Activated T-cell treated with anti-CD3 and anti-CD28 coated beads, Interleukin-2, amount 50 U/mL, for 4 hours (primary cell): ENCODE measurements around the gene BBIP1. TPM values are rescaled to one million over a fixed set of nuclear protein-coding genes. Genes with fewer than 3 reads are reported as not detected.
"Not testable (repeated sequence)": the region's sequence is repeated elsewhere in the genome, so short reads cannot be mapped to it uniquely, and the experiment has no call there.

Experiments
- ATAC-seq, 2 donors: fragments of 200-7000 bp; cut with Tn5 transposase; one replicate each; pipeline ENCODE4 v1.10.0; 2021
- DNase-seq: peaks from one replicate; pipeline ENCODE4 v3.0.0-alpha.2; 2020
- H3K27me3 Mint-ChIP-seq: one replicate; pipeline ENCODE4 v1.8.0; 2021; ENCODE audit warnings: low read depth, mixed read lengths
- H3K36me3 Mint-ChIP-seq: one replicate; pipeline ENCODE4 v1.8.0; 2022; ENCODE audit warnings: mixed read lengths; ENCODE audit not compliant: insufficient read depth
- H3K4me1 Mint-ChIP-seq: one replicate; pipeline ENCODE4 v1.8.0; 2021; ENCODE audit warnings: low read depth, mixed read lengths
- H3K4me3 Mint-ChIP-seq: one replicate; pipeline ENCODE4 v1.8.0; 2021; ENCODE audit warnings: mild to moderate bottlenecking, moderate library complexity, mixed read lengths
- H3K9me3 Mint-ChIP-seq: one replicate; pipeline ENCODE4 v1.8.0; 2021; ENCODE audit warnings: mixed read lengths
- total RNA-seq, 3 donors: library from RNA; stranded (reverse); gene quantifications; one replicate each; pipeline ENCODE4 v1.2.1, GENCODE V29; 2021

BBIP1 gene
- total RNA-seq, 3 donors from 2014 or later, result 23.7 to 25.6 (median 24.7) TPM

DNA sequence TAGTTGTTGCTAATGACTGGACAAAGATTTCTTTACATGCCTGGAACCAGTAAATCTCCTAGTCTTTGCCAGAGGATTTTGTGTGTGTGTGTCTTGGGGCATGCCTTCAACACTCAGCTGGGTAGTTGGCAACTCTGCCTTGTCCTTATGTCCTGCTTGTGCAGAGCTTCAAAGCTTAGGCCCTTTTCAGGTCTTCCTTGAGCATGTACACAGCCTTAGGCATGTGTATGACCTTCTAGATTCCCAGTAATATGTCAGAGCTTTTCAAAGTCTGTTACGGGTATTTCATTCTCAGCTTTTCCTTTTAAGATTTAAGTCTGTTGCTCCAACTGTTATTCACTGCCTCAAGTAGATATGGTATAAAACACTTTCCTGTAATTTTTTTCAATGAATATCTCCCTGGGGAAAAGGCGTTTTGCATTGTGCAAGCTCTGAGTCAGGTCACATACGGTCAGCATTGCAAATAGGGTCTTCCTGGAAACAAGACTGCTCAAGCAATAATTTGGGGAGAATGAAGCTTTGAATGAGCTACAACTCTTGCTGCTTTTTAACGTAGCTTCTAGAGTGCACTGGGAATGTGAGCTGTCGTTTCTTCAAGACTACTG is 25.9 kb upstream of the BBIP1 start:
- ATAC-seq (no peak), DNase-seq (no peak)
- peaks cover 62% of the 10 kb centered on the region for H3K4me1 Mint-ChIP-seq
- no peak overlapping the region for H3K4me3 Mint-ChIP-seq
- H3K27me3 Mint-ChIP-seq, result no peaks in the 10 kb centered on the region
- H3K9me3 Mint-ChIP-seq, result peaks cover 10% of the 10 kb centered on the region
- H3K36me3 Mint-ChIP-seq, result peaks cover 61% of the 10 kb centered on the region

DNA sequence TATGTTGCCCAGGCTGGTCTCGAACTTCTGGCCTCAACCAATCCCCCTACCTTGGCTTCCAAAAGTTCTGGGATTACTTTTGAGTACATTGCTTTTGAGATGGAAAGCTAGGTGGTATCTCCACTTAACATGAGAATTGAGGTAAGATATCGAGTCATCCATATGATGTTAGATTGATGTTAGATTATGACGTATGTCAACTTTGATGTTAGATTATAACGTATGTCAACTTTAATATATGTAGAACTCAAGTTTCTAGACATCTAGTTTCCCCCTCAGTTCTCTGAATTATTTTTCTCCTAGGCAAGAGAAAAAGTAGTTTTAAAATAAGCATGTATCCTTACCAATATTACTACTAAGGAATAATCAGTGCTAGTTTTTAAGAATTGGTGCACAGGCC is 20.4 kb upstream of the BBIP1 start:
- no peak overlapping the region for H3K4me3 Mint-ChIP-seq
- no peak for ATAC-seq
- DNase-seq, result no peak
- peaks cover 10% of the 10 kb centered on the region for H3K9me3 Mint-ChIP-seq
- H3K27me3 Mint-ChIP-seq, result no peaks in the 10 kb centered on the region
- H3K36me3 Mint-ChIP-seq, result peaks cover 33% of the 10 kb centered on the region
- H3K4me1 Mint-ChIP-seq, result peaks cover 46% of the 10 kb centered on the region

DNA sequence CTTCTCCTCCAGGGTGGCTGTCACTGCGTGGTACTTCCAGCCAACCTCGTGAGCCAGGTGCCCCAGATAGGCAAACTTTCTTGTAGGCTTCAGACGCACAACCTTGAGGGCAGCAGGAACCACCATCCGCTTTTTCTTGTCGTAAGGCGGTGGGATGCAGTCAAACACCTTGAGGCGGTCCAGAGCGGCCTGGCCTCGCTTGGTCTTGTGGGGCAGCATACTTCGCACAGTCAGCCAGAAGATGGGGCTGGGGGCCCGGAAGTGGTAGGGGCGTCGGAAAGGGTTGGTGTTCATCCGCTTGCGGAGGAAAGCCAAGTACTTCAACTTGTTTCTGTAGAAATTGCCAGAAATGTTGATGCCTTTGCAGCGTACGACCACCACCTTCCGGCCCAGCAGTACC is 17.8 kb upstream of the BBIP1 start:
- H3K27me3 Mint-ChIP-seq, result no peaks in the 10 kb centered on the region
- DNase-seq, result no peak
- peaks cover 13% of the 10 kb centered on the region for H3K36me3 Mint-ChIP-seq
- H3K4me3 Mint-ChIP-seq, result no peak overlapping the region
- peaks cover 40% of the 10 kb centered on the region for H3K4me1 Mint-ChIP-seq
- ATAC-seq, result no peak
- H3K9me3 Mint-ChIP-seq, result no peaks in the 10 kb centered on the region

DNA sequence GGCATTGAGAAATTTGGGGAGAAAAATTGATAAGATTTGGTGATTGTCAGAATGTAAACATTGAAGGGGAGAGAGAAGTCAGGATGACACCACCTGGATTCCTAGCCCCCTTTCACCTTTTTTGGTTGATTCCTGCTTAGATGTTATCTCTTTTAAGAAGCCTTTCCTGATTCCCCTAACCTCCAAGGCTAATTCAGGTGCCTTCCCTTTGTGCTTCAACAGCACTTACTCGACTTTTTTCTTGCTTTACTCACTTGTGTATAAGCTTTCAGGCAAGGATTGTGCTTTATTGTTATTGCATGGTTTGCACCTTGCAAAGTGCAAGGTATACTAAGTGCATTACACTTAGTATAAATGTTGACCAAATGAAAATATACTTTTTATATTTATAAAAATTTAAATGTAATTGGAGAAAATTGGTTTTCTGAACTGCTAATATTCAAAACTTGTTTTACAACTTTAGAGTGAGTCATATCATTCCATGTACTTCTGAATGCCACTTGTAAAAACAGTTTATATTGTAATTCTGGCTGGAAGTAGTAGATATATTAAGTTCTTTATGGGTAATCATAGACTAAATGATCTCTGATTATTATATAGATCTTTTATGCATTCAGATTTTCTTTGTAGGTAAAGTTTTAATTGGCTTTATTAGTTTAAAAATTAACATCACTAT is 13.7 kb upstream of the BBIP1 start:
- ATAC-seq (no peak), DNase-seq (no peak)
- Mint-ChIP-seq H3K36me3 (peaks cover 2% of the 10 kb centered on the region), H3K27me3 (no peaks in the 10 kb centered on the region), H3K9me3 (no peaks in the 10 kb centered on the region), H3K4me3 (no peak overlapping the region), H3K4me1 (peaks cover 38% of the 10 kb centered on the region)

DNA sequence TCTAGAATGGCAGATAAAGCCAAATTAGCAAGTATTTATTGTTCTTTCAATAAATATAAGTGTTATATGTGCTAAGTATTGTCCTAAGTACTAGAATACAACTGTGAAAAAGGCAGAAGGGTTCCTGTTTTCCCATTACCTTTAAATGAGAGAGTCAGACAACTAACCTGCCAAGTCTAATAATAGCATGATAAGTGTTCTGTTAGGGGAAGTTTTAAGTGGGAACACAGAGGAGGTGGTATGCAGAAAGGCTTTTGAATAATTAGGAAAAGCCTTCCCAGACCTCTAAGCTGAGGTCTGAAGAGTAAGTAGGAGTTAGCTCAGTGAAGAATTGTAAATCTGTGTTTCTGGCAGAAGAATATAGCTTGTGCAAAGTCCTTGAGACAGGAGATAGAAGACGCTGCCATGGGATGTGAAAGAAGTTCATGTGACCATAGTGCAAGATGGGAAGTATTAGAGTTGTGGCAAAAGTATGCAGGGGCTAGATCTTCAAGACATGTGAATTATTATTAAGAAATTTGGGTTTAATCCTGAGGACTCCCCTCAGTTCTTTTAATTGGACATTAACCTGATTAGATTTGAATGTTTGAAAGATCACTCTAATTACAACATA is 12.9 kb upstream of the BBIP1 start:
- H3K27me3 Mint-ChIP-seq, result no peaks in the 10 kb centered on the region
- peaks cover 2% of the 10 kb centered on the region for H3K36me3 Mint-ChIP-seq
- H3K4me1 Mint-ChIP-seq, result peaks cover 41% of the 10 kb centered on the region
- no peaks in the 10 kb centered on the region for H3K9me3 Mint-ChIP-seq
- DNase-seq (no peak), ATAC-seq (no peak)
- no peak overlapping the region for H3K4me3 Mint-ChIP-seq

DNA sequence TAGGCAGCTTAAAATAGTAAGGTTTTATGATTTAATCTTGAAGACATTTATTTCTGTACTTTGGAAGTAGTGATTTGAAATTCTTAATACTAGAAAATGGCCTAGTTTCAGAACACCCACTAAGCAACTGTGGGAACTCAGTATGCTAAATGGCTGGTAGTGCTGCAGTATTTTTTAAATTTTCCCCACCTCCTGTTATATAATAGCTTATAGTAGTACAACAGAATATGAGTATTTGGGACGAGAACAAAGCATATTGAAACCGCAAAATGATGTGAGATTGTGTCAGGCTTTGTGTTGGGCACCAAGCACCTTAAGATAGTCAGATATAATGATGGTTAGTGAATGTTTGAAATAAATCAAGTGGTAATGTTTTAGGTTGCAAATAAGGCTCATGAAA is 8.5 kb upstream of the BBIP1 start:
- Mint-ChIP-seq H3K27me3 (no peaks in the 10 kb centered on the region), H3K4me1 (peaks cover 49% of the 10 kb centered on the region), H3K4me3 (no peak overlapping the region), H3K9me3 (no peaks in the 10 kb centered on the region), H3K36me3 (peaks cover 3% of the 10 kb centered on the region)
- ATAC-seq (peak in 1 of 2 donors; percentile 28), DNase-seq (no peak)

DNA sequence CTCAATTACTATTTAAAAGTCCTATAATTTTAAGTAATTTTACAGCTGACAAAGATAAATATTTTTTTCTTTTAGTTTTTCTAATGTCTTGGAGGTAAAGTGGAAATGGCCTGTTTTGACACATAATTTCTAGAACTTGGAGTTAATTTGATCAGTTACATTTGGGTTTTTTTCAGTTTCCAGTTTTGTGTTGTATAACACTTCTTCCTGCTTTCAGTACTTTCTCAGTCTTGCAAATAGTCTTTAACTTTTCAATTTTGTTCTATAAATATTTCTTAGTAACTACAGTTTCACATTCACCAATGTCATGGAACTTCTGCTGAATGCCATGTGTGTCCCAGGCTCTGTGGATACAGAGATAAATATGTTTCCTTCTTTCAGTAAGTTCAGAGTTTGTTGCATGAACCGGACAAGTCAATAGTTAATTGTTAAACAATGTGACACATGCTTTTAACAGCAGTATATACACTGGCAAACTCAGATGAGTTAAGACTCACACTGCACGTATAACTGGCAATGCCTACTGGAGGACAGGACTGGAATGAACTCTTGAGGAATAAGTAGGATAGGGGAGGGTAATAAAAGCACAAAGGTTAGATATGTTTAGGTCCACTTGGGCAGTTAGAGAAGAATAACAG is 5.0 kb upstream of the BBIP1 start:
- no peaks in the 10 kb centered on the region for H3K27me3 Mint-ChIP-seq
- ATAC-seq (no peak), DNase-seq (no peak)
- H3K4me3 Mint-ChIP-seq, result no peak overlapping the region
- no peaks in the 10 kb centered on the region for H3K9me3 Mint-ChIP-seq
- H3K4me1 Mint-ChIP-seq, result peaks cover 56% of the 10 kb centered on the region
- peaks cover 3% of the 10 kb centered on the region for H3K36me3 Mint-ChIP-seq

DNA sequence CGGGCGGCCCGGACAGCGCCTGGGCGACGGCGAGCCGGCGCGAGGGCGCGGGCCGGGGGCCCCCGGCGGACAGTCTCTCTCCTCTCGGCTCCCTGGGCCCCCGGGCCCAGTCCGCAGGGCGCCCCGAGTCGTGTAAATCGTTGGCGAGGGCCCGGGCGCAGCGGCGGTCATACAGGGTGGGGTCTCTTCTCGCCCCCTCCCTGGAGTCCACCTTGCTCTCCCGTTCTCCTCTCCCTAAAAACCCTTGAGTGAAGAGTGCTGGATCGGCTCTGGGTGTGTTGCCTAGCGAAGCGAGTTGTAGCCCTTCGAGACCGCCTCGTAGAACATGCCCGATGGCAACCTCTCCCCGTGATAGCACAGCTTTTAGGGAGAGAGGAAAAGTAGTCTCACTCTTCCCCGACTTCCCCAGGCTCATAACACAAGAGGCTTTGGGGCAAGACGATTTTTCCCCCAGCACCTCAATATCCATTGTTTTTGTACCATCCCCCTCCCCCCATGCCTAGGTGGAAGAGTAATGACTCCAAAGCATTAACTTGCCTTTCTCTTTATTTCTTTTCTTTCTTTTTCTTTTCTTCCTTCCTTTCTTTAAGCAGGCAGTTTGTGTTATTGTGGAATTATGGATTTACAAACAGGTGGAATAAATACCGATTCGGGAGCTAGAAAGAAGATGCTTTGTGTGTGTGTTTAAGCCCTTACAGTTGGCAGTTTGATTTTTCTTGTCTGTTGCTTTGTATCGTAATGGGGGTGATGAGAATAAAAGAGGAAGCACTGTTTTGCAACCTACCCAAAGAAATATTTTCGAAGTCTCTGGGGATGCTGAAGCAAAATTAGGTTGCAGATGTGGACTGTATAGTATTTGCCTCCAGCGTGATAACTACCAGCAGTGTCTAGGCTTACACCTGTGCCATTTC is 1.2 kb upstream of the BBIP1 start:
- DNase-seq (no peak), ATAC-seq (no peak)
- Mint-ChIP-seq H3K36me3 (peaks cover 5% of the 10 kb centered on the region), H3K4me3 (peak overlapping the region; percentile 94), H3K9me3 (no peaks in the 10 kb centered on the region), H3K27me3 (no peaks in the 10 kb centered on the region), H3K4me1 (peaks cover 44% of the 10 kb centered on the region)

DNA sequence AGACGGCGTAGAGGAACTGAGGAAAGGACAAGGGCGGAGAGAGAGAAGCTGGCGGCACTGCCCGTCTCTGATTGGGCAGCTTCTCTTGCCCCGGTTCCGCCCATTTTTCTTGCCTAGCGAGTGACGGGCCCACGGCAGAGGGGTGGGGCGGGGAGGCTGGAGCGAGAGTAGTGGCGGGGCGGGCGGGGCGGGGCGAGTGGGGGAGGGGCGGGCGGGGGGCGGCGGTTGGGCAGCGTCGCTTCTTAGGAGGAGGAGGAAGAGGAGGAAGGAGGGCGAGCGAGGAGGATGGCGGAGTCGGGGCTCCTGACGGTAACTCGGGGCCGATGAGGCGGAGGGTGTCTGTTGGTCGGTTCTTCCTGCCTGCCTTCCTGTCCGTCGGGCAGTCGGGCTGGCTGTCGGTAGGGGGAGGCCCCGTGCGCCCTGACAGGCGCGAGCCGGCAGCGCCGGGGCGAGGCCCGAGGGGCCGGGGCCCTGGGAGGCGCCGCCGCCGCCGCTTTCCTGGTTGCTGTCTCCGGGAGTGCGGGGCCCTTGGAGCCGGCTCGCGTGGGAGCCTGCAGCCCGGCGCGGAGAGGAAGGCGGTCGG is 460 bp upstream of the BBIP1 start, which contains the start of gene SHOC2:
TSS of gene SHOC2 (plus strand) at position 256 of the 583 bp plus-strand sequence. CDS start 44,755 bp downstream, outside the sequence.
- Mint-ChIP-seq H3K27me3 (no peaks in the 10 kb centered on the region), H3K4me3 (peak within 1 kb of the TSS; percentile 94), H3K9me3 (no peaks in the 10 kb centered on the region), H3K36me3 (peaks cover 7% of the 10 kb centered on the region), H3K4me1 (peaks cover 42% of the 10 kb centered on the region)
- DNase-seq (peak; percentile 97), ATAC-seq (peak; percentile 59 to 96)

DNA sequence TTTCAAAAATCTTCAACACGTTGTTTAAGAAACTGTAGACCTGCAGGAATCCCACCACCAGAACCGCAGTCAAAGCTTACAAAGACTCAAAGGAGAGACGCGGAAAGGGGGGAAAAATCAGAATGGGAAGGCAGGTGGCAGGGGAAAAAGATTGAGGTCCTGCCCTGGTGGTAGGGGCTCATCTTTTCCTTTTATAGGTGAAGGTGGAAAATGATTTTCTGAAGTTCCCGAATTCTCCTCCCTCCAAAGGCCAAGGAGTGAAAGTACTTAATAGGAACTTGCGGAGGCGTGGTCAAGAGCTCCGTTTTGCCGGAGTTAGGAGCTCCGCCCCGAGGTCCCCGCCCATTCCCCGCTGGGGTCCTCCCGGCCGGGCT is 724 bp downstream of the BBIP1 start:
- H3K9me3 Mint-ChIP-seq, result no peaks in the 10 kb centered on the region
- H3K4me1 Mint-ChIP-seq, result peaks cover 36% of the 10 kb centered on the region

DNA sequence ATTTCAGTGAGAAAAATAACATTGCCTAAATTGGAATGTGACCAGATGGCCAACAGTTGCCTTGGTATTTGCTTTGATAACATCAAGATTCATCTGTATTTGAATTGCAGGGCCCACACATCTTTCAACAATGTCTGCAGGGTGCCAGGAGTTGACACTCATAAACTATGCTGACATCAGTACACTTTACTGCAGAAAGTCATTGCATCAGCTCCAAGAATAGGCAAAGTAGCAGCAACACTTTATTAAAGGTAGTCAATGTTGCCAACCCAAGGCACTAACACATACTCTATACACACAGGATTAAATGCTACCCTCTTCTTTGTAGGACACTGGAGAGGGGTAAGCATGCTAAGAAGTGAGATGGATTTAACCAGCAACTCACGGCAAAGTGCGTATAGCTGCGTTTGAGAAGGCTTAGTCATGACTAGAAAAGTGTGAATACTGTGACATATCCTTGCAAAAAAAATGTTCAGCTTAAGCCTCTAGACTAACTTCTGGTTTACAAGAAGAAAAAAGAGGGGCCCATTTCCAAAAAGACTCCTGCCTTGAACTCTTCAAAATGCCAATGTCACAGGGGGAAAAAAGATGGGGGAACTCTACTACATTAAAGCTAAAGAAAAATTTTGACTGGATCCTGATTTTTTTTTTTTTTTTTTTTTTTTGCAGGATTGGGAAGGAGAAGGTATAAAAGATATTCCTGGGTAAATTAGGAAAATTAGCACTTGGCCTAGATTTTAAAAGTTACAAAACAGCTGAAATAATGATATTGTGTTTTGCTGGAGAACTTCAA is 2.2 kb downstream of the BBIP1 start:
- H3K36me3 Mint-ChIP-seq, result peaks cover 10% of the 10 kb centered on the region
- H3K4me1 Mint-ChIP-seq, result peaks cover 30% of the 10 kb centered on the region
- H3K27me3 Mint-ChIP-seq, result no peaks in the 10 kb centered on the region
- ATAC-seq (no peak), DNase-seq (no peak)
- H3K9me3 Mint-ChIP-seq, result no peaks in the 10 kb centered on the region
- no peak overlapping the region for H3K4me3 Mint-ChIP-seq

More for the DNA sequence above, 724 bp downstream of the BBIP1 start:
- peak overlapping the region; percentile 94 for H3K4me3 Mint-ChIP-seq
- no peaks in the 10 kb centered on the region for H3K27me3 Mint-ChIP-seq
- H3K36me3 Mint-ChIP-seq, result peaks cover 7% of the 10 kb centered on the region
- DNase-seq, result peak; percentile 78
- no peak for ATAC-seq

DNA sequence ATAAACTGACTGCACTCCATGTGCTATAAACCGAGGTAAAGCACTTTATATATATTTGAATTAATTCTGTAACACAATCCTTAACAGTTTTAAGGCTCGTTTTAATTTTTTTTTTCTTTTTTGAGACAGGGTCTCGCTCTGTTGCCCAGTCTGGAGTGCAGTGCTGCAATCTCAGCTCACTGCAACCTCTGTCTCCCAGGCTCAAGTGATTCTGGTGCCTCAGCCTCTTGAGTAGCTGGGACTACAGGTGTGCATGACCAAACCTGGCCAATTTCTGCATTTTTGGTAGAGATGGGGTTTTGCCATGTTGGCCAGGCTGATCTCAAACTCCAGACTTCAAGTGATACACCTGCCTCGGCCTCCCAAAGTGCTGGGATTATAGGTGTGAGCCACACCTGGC is 3.4 kb downstream of the BBIP1 start:
- ATAC-seq, DNase-seq, H3K9me3 Mint-ChIP-seq, H3K27me3 Mint-ChIP-seq, H3K4me3 Mint-ChIP-seq: not testable (repeated sequence)
- Mint-ChIP-seq H3K36me3 (peaks cover 15% of the 10 kb centered on the region), H3K4me1 (peaks cover 26% of the 10 kb centered on the region)

DNA sequence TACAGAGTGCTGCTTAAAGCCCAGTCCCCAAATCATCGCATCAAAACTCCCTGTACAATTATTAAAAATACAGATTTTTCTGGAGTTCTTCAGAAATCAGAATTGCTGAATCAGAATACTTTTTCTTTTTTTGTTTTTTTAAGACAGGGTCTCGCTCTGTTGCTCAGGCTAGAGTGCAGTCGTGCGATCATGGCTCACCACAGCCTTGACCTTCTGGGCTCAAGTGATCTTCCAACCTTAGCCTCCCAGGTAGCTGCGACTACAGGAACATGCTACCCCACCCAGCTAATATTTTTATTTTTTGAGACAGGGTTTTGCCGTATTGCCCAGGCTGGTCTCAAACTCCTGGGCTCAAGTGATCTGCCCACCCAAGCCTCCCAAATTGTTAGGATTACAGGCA is 3.9 kb downstream of the BBIP1 start:
- Mint-ChIP-seq H3K4me1 (peaks cover 26% of the 10 kb centered on the region), H3K36me3 (peaks cover 20% of the 10 kb centered on the region), H3K4me3 (no peak overlapping the region), H3K27me3 (no peaks in the 10 kb centered on the region), H3K9me3 (no peaks in the 10 kb centered on the region)
- DNase-seq (no peak), ATAC-seq (no peak)
